GM12878 (cell line): ENCODE measurements around the gene SERPINF2. TPM values are rescaled to one million over a fixed set of nuclear protein-coding genes. Genes with fewer than 3 reads are reported as not detected.

ENCODE experiments used
- ATAC-seq: fragments of 200-7000 bp; cut with Tn5 transposase; 3 replicates; pipeline ENCODE4 v1.9.1; 2020; ENCODE audit warnings: mild to moderate bottlenecking, moderate library complexity
- BruUV-seq: library from RNA; stranded (reverse); fragments of 400-500 nt; replicated peaks from 2 replicates; lab custom pipeline; 2021; lab: Mats Ljungman, UMichigan
- CTCF ChIA-PET: fragments of 300-600 bp; sonication (Branson Sonifier 250); formaldehyde crosslinking; extraction: SDS; loops from one replicate; lab custom pipeline; 2021; ENCODE audit warnings: inconsistent platforms; lab: Yijun Ruan, JAX
- POLR2A ChIA-PET: fragments of 350-600 bp; formaldehyde crosslinking; extraction: SDS; loops from one replicate; lab custom pipeline; 2021; ENCODE audit warnings: inconsistent platforms; lab: Charles Lee
- RAD21 ChIA-PET: fragments of 300-600 bp; sonication (Branson Sonifier 250); formaldehyde crosslinking; loops from one replicate; lab custom pipeline; 2023; ENCODE audit warnings: antibody characterized with exemption; ENCODE audit not compliant: unreplicated experiment; lab: Charles Lee
- SMC1A ChIA-PET: fragments of 300-600 bp; sonication (Branson Sonifier 250); formaldehyde crosslinking; loops from one replicate; lab custom pipeline; 2023; ENCODE audit not compliant: unreplicated experiment, uncharacterized antibody; lab: Charles Lee
- DNase-seq: peaks from one replicate; pipeline ENCODE4 v3.0.0-alpha.2; 2011; ENCODE audit warnings: low read depth, low spot score
- FAIRE-seq: peaks from 3 replicates; lab custom pipeline; 2011; peaks lifted over from hg19 to GRCh38; lab: Jason Lieb, UNC
- H2AFZ ChIP-seq: 2 replicates; pipeline ENCODE4 v1.6.0; 2011; ENCODE audit warnings: low read depth, low read length, control low read depth; ENCODE audit not compliant: control insufficient read depth
- H3K27ac ChIP-seq: 2 replicates; pipeline ENCODE4 v1.5.1; 2011; ENCODE audit warnings: control low read depth; ENCODE audit not compliant: control insufficient read depth, insufficient read depth
- H3K27me3 ChIP-seq, 2 experiments: replicated peaks in 1 of 2; 2 replicates each; pipeline versions ENCODE4 v1.6.0 to v1.6.1; 2011; ENCODE audit warnings: low read length in 1 of 2; ENCODE audit not compliant: control insufficient read depth in 2 of 2, insufficient read depth in 2 of 2
- H3K36me3 ChIP-seq, 2 experiments: 2 replicates each; pipeline ENCODE4 v1.5.1; 2011; ENCODE audit warnings: low read length in 1 of 2; ENCODE audit not compliant: control insufficient read depth in 2 of 2, insufficient read depth in 2 of 2
- H3K4me1 ChIP-seq: 2 replicates; pipeline ENCODE4 v1.6.1; 2011; ENCODE audit warnings: mild to moderate bottlenecking, low read length, moderate library complexity, mixed read lengths; ENCODE audit not compliant: control insufficient read depth, insufficient read depth
- H3K4me2 ChIP-seq: 2 replicates; pipeline ENCODE4 v1.6.0; 2011; ENCODE audit warnings: control low read depth; ENCODE audit not compliant: control insufficient read depth, insufficient read depth
- H3K4me3 ChIP-seq: fragments of 200-600 bp; sonication (generic); 2 replicates; pipeline ENCODE4 v1.5.1; 2016
- H3K79me2 ChIP-seq: 2 replicates; pipeline ENCODE4 v1.6.0; 2011; ENCODE audit warnings: low read length; ENCODE audit not compliant: control insufficient read depth, insufficient read depth
- H3K9ac ChIP-seq: 2 replicates; pipeline ENCODE4 v1.8.0; 2011; ENCODE audit warnings: low read length, control low read depth, mixed read lengths; ENCODE audit not compliant: control insufficient read depth, insufficient read depth
- H3K9me3 ChIP-seq: replicated peaks from 3 replicates; pipeline ENCODE4 v1.5.1; 2011; ENCODE audit warnings: mild to moderate bottlenecking, low read length; ENCODE audit not compliant: control insufficient read depth, insufficient read depth
- H4K20me1 ChIP-seq: 2 replicates; pipeline ENCODE4 v1.6.0; 2011; ENCODE audit not compliant: control insufficient read depth, insufficient read depth
- ATF3 ChIP-seq: IDR thresholded peaks from 2 replicates; pipeline ENCODE4 v1.6.1; 2011; ENCODE audit warnings: low read depth, mild to moderate bottlenecking, low read length, moderate library complexity, borderline replicate concordance; ENCODE audit errors: extremely low read depth
- CHD4 ChIP-seq: fragments of 200-600 bp; sonication (generic); IDR thresholded peaks from 2 replicates; pipeline ENCODE4 v1.6.1; 2016; ENCODE audit warnings: mild to moderate bottlenecking
- HDAC2 ChIP-seq: fragments of 200-600 bp; sonication (generic); IDR thresholded peaks from 2 replicates; pipeline ENCODE4 v1.6.1; 2017
- HDAC6 ChIP-seq: fragments of 200-600 bp; sonication (generic); IDR thresholded peaks from one replicate; pipeline ENCODE4 v1.8.0; 2017; ENCODE audit warnings: antibody characterized with exemption; ENCODE audit not compliant: unreplicated experiment
- NR2F1 ChIP-seq: fragments of 450-650 bp; conservative IDR thresholded peaks from 2 replicates; pipeline ENCODE4 v1.6.1; 2017; ENCODE audit warnings: mild to moderate bottlenecking
- PKNOX1 ChIP-seq: fragments of 450-650 bp; IDR thresholded peaks from 2 replicates; pipeline ENCODE4 v1.6.1; 2016; ENCODE audit warnings: mild to moderate bottlenecking
- REST ChIP-seq: IDR thresholded peaks from 2 replicates; pipeline ENCODE4 v1.6.1; 2012; ENCODE audit warnings: mild to moderate bottlenecking, low read depth, low read length
- SKIL ChIP-seq: fragments of 450-650 bp; IDR thresholded peaks from 2 replicates; pipeline ENCODE4 v1.6.1; 2017; ENCODE audit warnings: mild to moderate bottlenecking, low read depth, inconsistent platforms; ENCODE audit not compliant: poor library complexity, severe bottlenecking
- SMAD5 ChIP-seq: IDR thresholded peaks from 2 replicates; pipeline ENCODE4 v1.6.1; 2016; ENCODE audit warnings: antibody characterized with exemption, low read depth
- STAT1 ChIP-seq: fragments of 450-650 bp; conservative IDR thresholded peaks from 2 replicates; pipeline ENCODE4 v1.6.1; 2014; ENCODE audit warnings: antibody characterized with exemption, mild to moderate bottlenecking
- TBL1XR1 ChIP-seq: IDR thresholded peaks from 2 replicates; pipeline ENCODE4 v1.6.1; 2012; ENCODE audit warnings: low read depth, low read length, improper control_type of control experiment
- TCF12 ChIP-seq: IDR thresholded peaks from 2 replicates; pipeline ENCODE4 v1.6.1; 2011; ENCODE audit warnings: low read depth, mild to moderate bottlenecking, low read length
- ZBTB40 ChIP-seq: fragments of 450-650 bp; IDR thresholded peaks from 2 replicates; pipeline ENCODE4 v1.6.1; 2016; ENCODE audit warnings: mild to moderate bottlenecking, moderate library complexity, borderline replicate concordance
- WGBS: methylation state at CpG from one replicate; pipeline ENCODE4 v1.1.6; 2016; ENCODE audit warnings: low lambda C conversion rate; ENCODE audit not compliant: insufficient replicate concordance, insufficient coverage; ENCODE audit errors: missing lambda C conversion rate; 5-methylcytosine and 5-hydroxymethylcytosine counted together
- in situ Hi-C: fragments of 300-500 bp; cut with MboI; formaldehyde crosslinking; loops from 9 replicates; pipeline ENCODE4 v1.14.3; 2018; ENCODE audit warnings: mixed read lengths
- intact Hi-C: fragments of 100-400 bp; cut with micrococcal nuclease; formaldehyde crosslinking; loops from one replicate; pipeline ENCODE4 v1.14.2; 2022; ENCODE audit not compliant: unreplicated experiment
- polyA plus RNA-seq, 11 experiments: library from polyadenylated mRNA; depleted of rRNA in 4 of 11; unstranded in 6 of 11; stranded (reverse) in 5 of 11; fragments of >200 nt; fragmentation: Nextera tagmentation in 4 of 11; fragmentation: Illumina TruSeq in 1 of 11; extraction: Ambion mirVana in 4 of 11; extraction: Trizol in 1 of 11; gene quantifications; 1 replicate in 1 of 11; 2 replicates in 10 of 11; pipeline versions ENCODE4 v1.2.1 to v1.2.3, GENCODE V29; 2011 to 2016; ENCODE audit warnings: inconsistent platforms in 2 of 11, missing spikeins in 2 of 11, low read depth in 1 of 11
- total RNA-seq, 4 experiments: library from RNA; depleted of rRNA in 3 of 4; stranded (reverse); fragments of >200 nt in 3 of 4; fragmentation: Illumina TruSeq in 1 of 4; extraction: Trizol in 1 of 4; gene quantifications; 2 replicates each; pipeline versions ENCODE4 v1.2.1 to v1.2.3, GENCODE V29; 2013 to 2021

Gene SERPINF2
- total and polyA plus RNA-seq, 10 of the 15 experiments (the other 5 are each of a cell fraction or from before 2014, with no cell fraction given): 0.04 to 0.21 (median 0.12) TPM; not detected in 6

GRCh38 chr17:1783271-1783670 lies 40.6 kb downstream of the SERPINF2 start:
- SMC1A ChIA-PET: interaction anchor here (0.8 to 3.3 kb wide), 8 partner anchors 10 to 70 kb away, joined by 3 to 88 read pairs (median 4); no protein-coding TSS in a partner anchor
- intact Hi-C loops: loop anchor here (10.0 kb wide), 1 partner anchor 118 kb away; no protein-coding TSS in a partner anchor
- Histone ChIP-seq H3K36me3 (peaks cover 15 to 17% of the 10 kb centered on the region in 2 experiments), H3K27me3 (no peaks in the 10 kb centered on the region), H3K4me3 (no peak overlapping the region), H3K9me3 (no peaks in the 10 kb centered on the region), H3K79me2 (no peaks in the 10 kb centered on the region), H4K20me1 (no peaks in the 10 kb centered on the region), H3K9ac (no peak overlapping the region), H3K4me2 (no peak overlapping the region), H3K4me1 (no peaks in the 10 kb centered on the region), H2AFZ (no peak overlapping the region), H3K27ac (no peak overlapping the region)
- WGBS: 93% methylated on average over 16 of the region's 19 CpGs
- CTCF ChIA-PET: interaction anchor here (0.9 to 8.5 kb wide), 16 partner anchors 10 to 209 kb away, joined by 3 to 121 read pairs (median 4); no protein-coding TSS in a partner anchor
- FAIRE-seq (no peak), DNase-seq (no peak), ATAC-seq (no peak)
- in situ Hi-C loops: no loop called here
- RAD21 ChIA-PET: interaction anchor here (0.6 to 4.7 kb wide), 9 partner anchors 10 to 149 kb away, joined by 3 to 80 read pairs (median 3); partner anchors contain the start of gene WDR81
- POLR2A ChIA-PET: interaction anchor here (0.5 to 3.0 kb wide), 8 partner anchors 8 to 545 kb away, joined by 3 to 10 read pairs (median 4); no protein-coding TSS in a partner anchor
- BruUV-seq: no TSS peak
- TF ChIP-seq SMAD5 (no peak), HDAC2 (no peak), NR2F1 (no peak), PKNOX1 (no peak), STAT1 (no peak), CHD4 (no peak), TCF12 (no peak), HDAC6 (no peak), ATF3 (no peak), SKIL (no peak), ZBTB40 (no peak), TBL1XR1 (no peak), REST (no peak)
